ENCODE results near the gene SPEG.
"Not testable (repeated sequence)": the region's sequence is repeated elsewhere in the genome, so short reads cannot be mapped to it uniquely, and the experiment has no call there.

Gene SPEG

GRCh38 chr2:219388121-219388906, 46.3 kb upstream of the SPEG start:
- Mint-ChIP-seq H3K4me3 (peak overlapping the region; percentile 77), H3K36me3 (ENCODE audit: low read depth) (peaks cover 20% of the 10 kb centered on the region), H3K9me3 (peaks cover 18% of the 10 kb centered on the region), H3K27ac (peak overlapping the region; percentile 32), H3K4me1 (peaks cover 21% of the 10 kb centered on the region), H3K27me3 (ENCODE audit: low read depth, poor library complexity) (peaks cover 26% of the 10 kb centered on the region)
- peak; percentile 40 for TF ChIP-seq CTCF (IDR thresholded peaks at IDR 0.05)
- DNase-seq = peak; percentile 99

GRCh38 chr2:219388907-219389156, 45.8 kb upstream of the SPEG start:
- Mint-ChIP-seq H3K9me3 (peaks cover 22% of the 10 kb centered on the region), H3K36me3 (ENCODE audit: low read depth) (peaks cover 14% of the 10 kb centered on the region), H3K4me3 (peak overlapping the region; percentile 77), H3K27ac (peak overlapping the region; percentile 32), H3K27me3 (ENCODE audit: low read depth, poor library complexity) (peaks cover 26% of the 10 kb centered on the region), H3K4me1 (peaks cover 21% of the 10 kb centered on the region)
- no peak for TF ChIP-seq CTCF (IDR thresholded peaks at IDR 0.05)
- DNase-seq = no peak

GRCh38 chr2:219392754-219393153, 41.9 kb upstream of the SPEG start:
- no peak for DNase-seq
- Mint-ChIP-seq H3K27ac (no peak overlapping the region), H3K4me3 (no peak overlapping the region)

GRCh38 chr2:219395056-219395455, 39.6 kb upstream of the SPEG start:
- H3K27ac Mint-ChIP-seq; DNase-seq; H3K36me3 Mint-ChIP-seq (ENCODE audit: low read depth); H3K4me3 Mint-ChIP-seq: not testable (repeated sequence)
- H3K9me3 Mint-ChIP-seq = peaks cover 22% of the 10 kb centered on the region
- H3K4me1 Mint-ChIP-seq = peaks cover 30% of the 10 kb centered on the region
- H3K27me3 Mint-ChIP-seq (ENCODE audit: low read depth, poor library complexity) = peaks cover 33% of the 10 kb centered on the region

More at GRCh38 chr2:219392754-219393153, 41.9 kb upstream of the SPEG start:
- peaks cover 33% of the 10 kb centered on the region for H3K27me3 Mint-ChIP-seq (ENCODE audit: low read depth, poor library complexity)
- H3K36me3 Mint-ChIP-seq (ENCODE audit: low read depth) = no peaks in the 10 kb centered on the region
- no peak for TF ChIP-seq CTCF (IDR thresholded peaks at IDR 0.05)
- H3K9me3 Mint-ChIP-seq = peaks cover 25% of the 10 kb centered on the region
- peaks cover 18% of the 10 kb centered on the region for H3K4me1 Mint-ChIP-seq

- peaks cover 36% of the 10 kb centered on the region for H3K27me3 Mint-ChIP-seq (ENCODE audit: low read depth, poor library complexity)
- no peak overlapping the region for H3K27ac Mint-ChIP-seq
- TF ChIP-seq CTCF (IDR thresholded peaks at IDR 0.05) = no peak
- peaks cover 17% of the 10 kb centered on the region for H3K9me3 Mint-ChIP-seq
- no peak overlapping the region for H3K4me3 Mint-ChIP-seq
- peaks cover 35% of the 10 kb centered on the region for H3K4me1 Mint-ChIP-seq
- no peaks in the 10 kb centered on the region for H3K36me3 Mint-ChIP-seq (ENCODE audit: low read depth)
- DNase-seq = no peak
These were observed 39.0 kb upstream of the SPEG start for GRCh38 chr2:219395609-219396008.

- no peak for TF ChIP-seq CTCF (IDR thresholded peaks at IDR 0.05)
- no peak overlapping the region for H3K27ac Mint-ChIP-seq
These were observed 37.7 kb upstream of the SPEG start for GRCh38 chr2:219396863-219397457.

More at GRCh38 chr2:219396863-219397457, 37.7 kb upstream of the SPEG start:
- Mint-ChIP-seq H3K4me1 (peaks cover 46% of the 10 kb centered on the region), H3K27me3 (ENCODE audit: low read depth, poor library complexity) (peaks cover 32% of the 10 kb centered on the region), H3K36me3 (ENCODE audit: low read depth) (no peaks in the 10 kb centered on the region), H3K4me3 (no peak overlapping the region), H3K9me3 (peaks cover 13% of the 10 kb centered on the region)
- no peak for DNase-seq
